HG02759 (cell line): ENCODE results near the gene SLC44A5.
A peak's percentile ranks its signal among the peaks of the same experiment; 100 is the strongest.
"Not testable (repeated sequence)": the region's sequence is repeated elsewhere in the genome, so short reads cannot be mapped to it uniquely, and the experiment has no call there.

ENCODE experiments used
- ATAC-seq: cut with Tn5 transposase; IDR thresholded peaks from one replicate; pipeline ENCODE4 v1.9.1; 2021; ENCODE audit warnings: mild to moderate bottlenecking, moderate library complexity; ENCODE audit not compliant: unreplicated experiment

The SLC44A5 gene

DNA sequence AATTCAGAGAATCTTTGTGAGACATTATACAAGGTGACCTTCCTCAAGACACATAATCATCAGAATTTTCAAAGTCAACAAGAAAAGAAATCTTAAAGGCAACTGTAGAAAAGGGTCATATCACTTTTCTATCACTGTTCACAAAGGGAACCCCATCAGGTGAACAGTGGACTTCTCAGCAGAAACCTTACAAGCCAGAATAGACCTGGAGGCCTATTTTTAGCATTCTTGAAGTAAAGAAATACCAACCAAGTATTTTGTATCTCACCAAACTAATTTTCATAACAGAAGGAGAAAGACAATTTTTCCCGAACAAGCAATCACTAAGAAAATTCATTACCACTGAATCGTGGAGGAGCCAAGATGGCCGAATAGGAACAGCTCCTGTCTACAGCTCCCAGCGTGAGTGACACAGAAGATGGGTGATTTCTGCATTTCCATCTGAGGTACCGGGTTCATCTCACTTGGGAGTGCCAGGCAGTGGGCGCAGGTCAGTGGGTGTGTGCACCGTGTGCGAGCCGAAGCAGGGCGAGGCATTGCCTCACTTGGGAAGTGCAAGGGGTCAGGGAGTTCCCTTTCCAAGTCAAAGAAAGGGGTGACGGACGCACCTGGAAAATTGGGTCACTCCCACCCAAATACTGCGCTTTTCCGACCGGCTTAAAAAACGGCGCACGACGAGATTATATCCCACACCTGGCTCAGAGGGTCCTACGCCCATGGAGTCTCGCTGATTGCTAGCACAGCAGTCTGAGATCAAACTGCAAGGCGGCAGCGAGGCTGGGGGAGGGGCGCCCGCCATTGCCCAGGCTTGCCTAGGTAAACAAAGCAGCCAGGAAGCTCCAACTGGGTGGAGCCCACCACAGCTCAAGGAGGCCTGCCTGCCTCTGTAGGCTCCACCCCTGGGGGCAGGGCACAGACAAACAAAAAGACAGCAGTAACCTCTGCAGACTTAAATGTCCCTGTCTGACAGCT is 235.2 kb downstream of the SLC44A5 start:
- ATAC-seq: not testable (repeated sequence)

DNA sequence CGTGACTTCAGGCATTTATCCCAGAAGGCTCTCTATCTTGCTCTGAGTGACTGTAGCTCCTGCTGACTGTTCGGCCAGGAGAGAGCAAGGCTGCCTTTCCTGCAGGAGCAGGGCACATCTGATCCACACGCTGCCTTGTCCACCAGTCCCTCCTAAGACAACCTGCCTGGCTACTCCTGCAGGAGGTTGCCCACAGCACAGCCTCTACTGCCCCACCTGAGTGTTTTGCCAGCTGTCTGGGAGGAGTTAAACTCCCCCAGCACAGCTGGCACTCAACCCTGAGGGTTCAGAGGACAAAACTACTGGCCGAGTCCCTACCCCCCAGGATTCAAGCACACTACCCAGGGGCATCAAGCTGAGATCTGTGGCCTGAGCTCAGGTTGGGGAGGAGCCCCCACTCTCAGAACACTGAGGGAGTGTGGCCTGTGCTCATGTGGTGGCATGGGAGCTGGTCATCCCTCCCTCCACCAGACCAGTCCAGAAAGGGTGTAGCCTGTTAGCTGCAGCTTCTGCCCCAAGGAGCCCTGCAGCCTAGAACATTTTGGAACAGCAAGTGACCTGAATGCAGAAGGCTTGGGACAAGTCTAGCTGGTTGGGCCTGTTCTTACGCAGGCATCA is 237.3 kb downstream of the SLC44A5 start:
- ATAC-seq: no peak

DNA sequence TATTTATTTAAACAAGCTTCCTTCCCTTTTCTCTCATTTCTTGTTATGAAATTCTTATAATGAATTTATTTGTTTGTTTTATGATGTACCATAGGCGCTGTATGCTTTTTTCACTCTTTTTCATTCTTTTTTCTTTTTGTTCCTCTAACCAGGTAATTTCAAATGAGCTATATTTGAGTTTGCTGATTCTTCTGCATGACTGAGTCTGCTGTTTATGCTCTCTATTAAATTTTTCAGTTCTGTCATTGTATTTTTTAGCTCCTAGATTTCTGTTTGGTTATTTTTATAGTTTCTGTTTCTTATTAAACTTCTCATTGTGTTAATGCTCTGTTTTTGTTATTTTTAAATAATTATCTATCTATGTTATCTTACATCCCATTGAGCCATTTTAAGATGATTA is 244.3 kb downstream of the SLC44A5 start:
- ATAC-seq: no peak

DNA sequence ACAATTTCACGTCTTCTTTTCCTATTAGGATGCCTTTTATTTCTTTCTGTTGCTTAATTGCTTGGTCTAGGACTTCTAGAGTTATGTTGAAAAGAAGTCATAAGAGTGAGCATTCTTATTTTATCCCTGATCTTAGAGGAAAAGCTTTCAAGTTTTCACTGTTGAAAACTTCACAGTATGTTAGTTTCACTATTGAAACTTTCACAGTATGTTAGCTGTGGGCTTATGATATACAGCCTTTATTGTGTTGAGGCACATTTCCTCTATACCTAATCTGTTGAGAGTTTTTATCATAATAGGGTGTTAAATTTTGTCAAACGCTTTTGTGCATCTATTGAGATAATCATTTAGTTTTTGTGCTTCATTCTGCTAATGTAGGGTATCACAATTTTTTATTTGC is 249.7 kb downstream of the SLC44A5 start:
- ATAC-seq: no peak

DNA sequence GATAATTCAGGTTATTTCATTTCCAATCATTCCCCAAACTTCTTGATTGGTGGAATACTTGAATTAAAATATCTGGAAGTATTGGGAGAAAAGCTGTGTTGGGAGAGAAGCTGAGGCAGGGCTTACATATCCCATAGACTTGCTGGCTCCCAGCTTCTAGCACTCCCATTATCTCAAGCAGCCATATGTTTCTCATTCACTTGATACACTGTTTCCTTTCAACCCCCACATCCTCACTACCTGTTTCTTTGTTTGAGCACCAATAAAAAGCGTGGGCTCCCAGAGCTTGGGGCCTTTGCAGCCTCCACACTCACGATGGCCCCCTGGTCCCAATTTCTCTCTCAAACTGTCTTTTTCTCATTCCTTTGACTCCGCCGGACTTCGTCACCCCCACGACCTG is 256.6 kb downstream of the SLC44A5 start:
- not testable (repeated sequence) for ATAC-seq

DNA sequence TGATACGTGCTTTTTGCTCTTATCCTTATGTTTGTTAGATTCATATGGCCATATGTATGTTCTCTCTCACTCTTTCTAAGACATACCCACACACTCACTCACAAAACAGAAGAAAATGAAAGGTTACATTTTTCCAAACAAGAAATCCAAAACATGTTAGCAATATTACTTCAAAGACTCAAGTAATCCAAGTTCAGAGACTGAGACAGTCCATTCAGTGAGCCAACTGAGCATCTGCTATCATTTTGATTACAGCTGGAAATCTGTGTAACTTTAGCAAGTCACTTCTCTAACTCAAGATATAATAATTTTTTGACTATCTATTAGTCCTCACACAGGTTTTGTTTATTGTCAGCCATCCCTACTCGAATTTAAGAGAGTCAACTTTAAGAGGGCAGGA is 257.9 kb downstream of the SLC44A5 start:
- ATAC-seq: no peak

DNA sequence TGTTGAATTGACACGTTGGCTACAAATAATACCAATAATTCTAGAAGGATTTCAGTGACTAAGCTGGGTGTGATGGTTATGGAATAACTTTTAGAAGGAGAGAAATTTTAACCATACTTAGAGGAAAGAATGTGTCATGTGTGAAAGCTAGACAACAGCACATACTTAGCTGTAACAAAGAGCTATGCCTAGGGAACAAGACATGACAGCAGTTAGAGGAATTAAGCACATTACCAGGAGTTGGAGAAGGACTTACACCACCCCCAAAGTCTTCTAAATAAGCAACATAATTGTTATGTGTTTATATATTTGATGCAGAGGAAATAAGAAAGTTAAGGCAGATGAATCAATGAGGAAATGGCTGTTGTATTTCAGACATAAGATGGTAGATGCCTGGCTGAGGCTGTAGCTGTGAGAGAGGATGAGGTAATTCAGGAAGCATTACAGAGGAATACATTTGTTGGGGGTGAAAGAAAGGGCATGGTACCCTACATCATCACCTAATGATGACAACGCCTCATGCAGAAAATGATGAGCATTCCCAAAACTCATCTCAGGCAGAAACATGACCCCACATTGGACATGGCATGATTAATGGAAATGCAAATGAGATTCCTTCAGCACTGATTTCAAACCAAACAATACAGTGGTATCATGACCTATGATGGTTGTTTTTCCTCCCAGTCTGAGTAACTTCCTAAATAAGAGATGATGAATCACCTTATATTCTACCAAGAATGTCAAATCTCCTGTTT is 265.2 kb downstream of the SLC44A5 start:
- ATAC-seq: no peak

DNA sequence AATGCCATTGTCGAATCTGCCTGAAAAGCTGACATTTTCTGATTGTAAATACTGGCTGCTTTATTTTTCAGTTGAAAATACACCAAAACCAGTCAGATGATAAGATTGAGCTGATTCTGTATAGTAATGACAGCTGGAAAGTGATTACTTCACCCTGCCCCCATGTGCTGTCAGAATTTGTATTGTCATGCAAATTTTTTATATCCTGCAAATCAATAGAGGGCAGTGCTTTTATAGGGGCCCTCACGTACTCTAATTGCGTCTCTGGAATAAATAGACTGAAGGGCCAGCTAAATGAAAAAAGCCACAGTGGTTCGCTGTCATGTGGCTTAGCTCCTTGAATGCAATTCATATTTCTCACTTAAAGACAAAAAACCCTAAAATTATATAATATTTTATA is 268.1 kb downstream of the SLC44A5 start:
- no peak for ATAC-seq

DNA sequence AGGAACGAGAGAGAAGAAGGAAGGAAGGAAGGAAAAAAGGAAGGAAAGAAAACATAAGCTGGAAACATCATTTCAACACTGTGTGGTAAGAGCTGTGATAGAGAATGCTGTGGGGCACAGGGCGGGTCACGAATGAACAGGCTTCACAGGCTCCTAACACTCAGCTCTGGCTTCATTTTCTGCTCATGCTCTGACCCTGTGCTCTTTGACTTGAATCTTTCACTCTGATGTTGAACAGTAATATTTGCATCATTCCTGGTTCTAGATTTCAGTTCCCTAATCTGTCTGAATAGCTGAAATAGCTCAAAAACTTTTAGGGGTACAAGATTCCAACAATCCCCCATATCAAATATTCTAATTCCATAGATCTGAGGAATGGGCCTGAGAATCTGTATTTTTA is 269.4 kb downstream of the SLC44A5 start:
- peak; percentile 47 for ATAC-seq

DNA sequence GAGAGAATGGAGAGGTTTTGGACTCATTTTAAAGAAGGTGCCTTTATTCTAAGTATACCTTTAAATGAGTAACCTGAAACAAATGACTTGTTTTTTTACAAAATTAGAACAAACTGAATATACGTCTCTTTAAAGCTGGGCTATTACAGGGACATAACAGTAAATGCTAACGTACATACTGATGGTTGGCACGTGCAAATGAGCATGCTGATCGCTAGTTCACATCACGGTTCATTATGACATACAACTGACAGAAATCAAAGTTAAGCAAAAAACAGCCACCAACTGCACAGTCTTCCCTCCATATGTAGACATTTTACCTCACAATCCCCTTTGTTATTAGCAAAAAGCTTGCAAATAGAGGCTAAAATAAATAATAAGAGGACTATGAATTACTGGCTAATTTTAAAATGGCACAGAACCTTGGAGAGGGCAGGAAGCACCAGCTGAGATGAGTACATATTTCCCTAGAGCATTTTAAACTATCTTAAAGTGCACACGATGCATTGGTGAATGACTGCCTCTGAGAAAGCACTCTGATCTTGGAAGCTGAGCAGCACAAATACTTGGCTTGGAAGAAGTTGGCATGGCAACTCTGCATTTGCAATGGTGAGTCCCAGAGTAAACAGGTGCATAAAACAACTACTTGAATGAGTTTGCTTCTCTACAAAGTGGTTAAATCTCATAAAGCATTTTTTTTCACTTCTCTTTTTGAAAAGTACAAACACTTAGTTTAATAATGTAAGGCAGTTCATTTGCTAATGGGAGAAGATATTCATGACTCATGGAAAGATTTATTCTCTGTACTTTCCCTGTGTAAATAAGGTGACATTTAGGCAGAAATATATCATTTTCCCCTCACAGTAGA is 272.1 kb downstream of the SLC44A5 start:
- peak; percentile 94 for ATAC-seq

DNA sequence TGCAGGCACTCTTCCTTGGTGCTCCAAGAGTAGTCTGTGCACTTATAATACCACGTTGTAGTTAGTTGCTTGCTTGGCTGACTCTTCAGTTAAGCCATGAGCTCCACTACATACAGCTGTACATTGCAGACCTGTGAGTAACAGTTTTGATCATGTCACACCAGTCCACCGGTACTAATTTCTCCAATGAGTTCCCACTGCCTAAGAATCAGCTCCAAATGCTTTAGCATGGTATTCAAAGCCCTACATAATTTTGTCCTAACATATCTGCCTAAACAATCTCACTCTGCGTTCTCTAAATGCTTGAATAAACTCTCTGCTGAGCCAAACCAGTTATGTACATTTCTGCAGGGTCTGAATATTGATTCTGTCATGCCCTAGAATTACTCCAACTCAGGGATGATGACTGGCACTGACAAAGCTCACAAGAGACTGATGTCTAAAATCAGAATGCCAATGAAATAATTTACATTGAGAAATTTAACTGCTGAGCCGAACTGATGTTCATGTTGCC is 276.0 kb downstream of the SLC44A5 start:
- no peak for ATAC-seq

DNA sequence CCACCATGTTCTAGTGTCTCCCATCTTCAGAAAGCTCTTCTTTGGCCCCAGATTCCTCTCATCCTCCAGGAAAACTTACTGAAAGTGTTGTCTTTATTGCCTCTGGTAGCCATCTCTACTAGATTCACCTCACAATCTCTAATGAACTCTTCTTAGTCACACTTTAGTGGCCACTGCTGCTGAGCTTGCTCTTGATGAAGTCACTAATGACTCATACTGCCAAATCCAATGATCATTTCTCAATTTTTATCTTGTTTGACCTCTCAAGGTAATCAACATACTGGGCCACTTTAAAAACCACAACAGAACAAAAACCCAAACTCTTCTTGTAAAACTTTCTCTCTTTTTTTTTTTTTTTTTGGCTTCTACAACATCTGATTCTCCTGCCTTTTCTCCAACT is 280.3 kb downstream of the SLC44A5 start:
- no peak for ATAC-seq

DNA sequence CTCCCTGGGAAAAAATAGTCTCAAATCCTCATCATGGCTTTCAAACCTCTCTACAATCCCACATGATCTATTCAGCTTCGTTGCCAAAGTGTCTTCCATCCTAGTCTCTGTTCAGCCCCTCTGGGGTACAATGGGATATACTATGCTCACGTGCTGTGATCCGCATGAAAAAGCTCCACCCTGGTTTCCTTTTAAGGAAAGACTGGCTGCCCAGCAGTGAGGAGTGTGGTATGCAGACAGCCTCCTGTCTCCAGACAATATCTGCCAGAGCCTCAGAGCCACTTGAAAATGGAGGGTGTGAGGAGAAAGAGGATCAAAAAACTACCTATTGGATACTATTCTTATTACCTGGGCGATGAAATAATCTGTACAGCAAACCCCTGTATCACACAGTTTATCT is 282.2 kb downstream of the SLC44A5 start:
- no peak for ATAC-seq

DNA sequence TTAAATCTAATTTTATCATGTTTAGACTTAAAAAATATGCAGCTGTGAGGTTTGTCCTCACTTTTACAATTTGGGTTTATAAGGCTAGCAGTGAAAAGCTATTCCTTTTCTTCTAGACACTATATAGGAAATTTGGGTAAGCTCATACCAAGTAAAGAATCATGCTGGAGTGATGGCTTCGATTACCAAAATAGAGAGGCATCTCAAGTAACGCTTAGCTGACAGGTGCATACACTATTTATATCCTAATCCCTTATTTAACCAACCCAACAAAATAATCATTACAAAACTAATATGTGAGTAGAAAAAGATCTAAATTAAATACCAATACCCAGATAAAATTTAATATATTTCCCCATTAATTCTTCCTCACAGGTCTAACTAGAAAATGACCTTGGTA is 283.5 kb downstream of the SLC44A5 start:
- ATAC-seq: no peak

DNA sequence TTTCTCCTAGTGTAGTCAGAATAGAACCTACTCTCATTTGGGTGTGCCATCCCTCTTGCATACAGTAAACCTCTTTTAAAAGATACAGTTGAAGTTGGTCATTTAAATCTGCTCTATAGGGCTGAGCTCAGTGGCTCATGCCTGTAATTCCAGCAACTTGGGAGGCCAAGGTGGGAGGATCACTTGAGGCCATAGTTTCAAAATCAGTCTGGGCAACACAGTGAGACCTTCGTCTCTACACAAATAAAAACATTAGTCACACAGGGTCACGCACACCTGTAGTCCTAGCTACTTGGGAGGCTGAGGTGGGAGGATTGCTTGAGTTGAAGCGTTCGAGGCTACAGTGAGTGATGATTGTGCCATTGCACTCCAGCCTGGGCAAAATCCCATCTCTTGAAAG is 292.9 kb downstream of the SLC44A5 start:
- ATAC-seq: no peak

DNA sequence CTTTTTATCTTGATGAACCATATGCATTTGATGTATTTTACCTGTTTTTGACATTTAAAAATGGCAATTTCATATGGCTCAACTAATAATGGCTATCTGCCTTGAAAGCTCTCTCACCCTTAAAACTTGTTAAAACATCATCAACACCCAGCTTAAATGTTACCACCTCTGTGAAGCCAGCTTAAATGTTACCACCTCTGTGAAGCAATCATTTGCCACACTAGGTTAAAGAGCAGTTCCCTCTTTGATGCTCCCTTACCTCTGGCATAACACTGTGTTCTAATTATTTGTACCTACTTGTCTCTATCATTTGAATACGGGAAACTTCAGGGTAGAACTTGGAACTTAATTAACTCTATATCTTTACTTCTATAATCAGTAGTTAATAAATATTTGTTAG is 294.7 kb downstream of the SLC44A5 start:
- no peak for ATAC-seq

DNA sequence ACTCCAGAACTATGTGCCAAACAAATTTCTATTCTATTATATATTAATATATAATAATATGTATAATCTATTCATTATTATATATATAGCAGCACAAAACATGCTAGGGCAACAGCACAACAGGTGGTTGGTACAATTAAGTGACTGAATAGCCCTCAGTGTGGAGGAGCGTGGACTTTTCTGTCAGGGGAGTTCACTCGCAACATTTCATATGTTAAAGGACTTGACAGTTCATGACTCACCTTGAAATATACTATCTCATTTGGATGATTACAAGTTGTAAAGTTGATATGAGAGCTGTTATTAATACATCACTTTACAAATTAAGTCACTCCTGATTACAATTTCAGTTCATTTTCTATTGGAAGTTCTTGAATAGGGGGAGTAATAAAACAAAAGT is 298.3 kb downstream of the SLC44A5 start:
- ATAC-seq: no peak

DNA sequence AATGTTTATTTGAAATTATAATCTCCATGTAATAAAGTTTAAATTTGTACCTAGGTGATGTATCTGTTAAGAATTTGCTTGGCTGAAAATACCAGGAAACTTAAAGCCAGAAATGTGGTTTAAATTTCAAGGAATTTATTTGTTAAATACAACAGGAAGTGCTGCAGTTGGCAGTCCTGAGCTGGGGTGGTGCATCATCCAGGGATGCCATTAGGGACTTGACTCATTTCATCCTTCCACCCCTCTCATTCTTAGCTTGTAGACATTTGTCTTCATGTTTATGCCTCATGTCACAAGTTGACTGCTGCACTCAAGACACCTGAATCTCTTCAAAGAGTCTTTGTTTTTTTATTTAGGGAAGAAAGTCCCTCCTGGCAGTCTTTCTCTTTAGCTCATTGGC is 300.8 kb downstream of the SLC44A5 start:
- no peak for ATAC-seq

DNA sequence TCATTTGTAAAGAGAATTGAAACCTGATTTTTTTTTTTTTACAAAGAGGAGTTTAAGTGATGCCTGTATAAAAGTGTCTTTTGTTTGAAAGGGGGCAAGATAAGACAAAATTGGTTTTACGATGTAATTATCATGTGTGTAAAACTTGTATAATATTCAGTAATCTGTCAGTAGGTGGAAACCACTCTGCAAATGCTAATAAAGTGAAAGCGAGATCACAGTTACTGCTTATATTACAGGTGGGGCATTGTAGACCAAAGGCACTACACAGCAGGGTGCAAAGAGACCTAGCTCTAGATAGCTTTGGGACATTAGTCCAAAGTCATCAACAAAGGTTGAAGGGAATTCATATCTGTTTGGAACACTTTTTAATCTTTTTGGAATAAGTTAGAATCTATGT is 302.5 kb downstream of the SLC44A5 start:
- no peak for ATAC-seq

DNA sequence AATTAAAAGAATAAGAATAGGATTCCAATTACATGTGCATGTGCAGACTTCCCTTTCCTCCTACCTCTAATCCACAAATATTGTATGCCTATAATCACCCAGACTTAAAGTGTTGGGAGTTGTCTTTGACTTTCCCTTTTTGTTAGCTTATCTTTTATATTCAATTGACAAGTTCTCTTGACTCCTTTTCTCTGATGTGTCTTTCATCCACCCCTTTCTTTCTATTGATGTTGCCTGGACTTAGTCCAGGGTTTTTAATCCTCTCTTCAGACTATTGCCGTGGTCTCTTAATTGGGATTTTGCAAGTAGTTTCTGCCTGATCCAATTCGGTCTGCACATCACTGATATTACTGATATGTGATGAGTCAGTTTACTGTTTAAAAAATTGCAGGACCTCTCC is 305.9 kb downstream of the SLC44A5 start:
- no peak for ATAC-seq
